SU-DHL-6 (cell line): Measurements from ENCODE around the gene FLRT2.

Experiments
- H2AFZ ChIP-seq: fragments of 200-600 bp; sonication (generic); 2 replicates; pipeline ENCODE4 v1.6.1; 2014; ENCODE audit warnings: low read depth, mild to moderate bottlenecking, moderate library complexity, mixed read lengths, antibody characterized with exemption, low read length; ENCODE audit not compliant: severe bottlenecking
- H3F3A ChIP-seq: fragments of 200-600 bp; shearing (Covaris generic); 2 replicates; pipeline ENCODE4 v1.6.0; 2016; ENCODE audit warnings: antibody characterized with exemption, mild to moderate bottlenecking; ENCODE audit not compliant: insufficient read depth
- H3K27ac ChIP-seq: fragments of 200-600 bp; sonication (generic); 2 replicates; pipeline ENCODE4 v1.5.1; 2016; ENCODE audit warnings: low read depth, mild to moderate bottlenecking, low read length, moderate library complexity, mixed read lengths
- H3K27me3 ChIP-seq: fragments of 200-600 bp; sonication (generic), shearing (Covaris generic); 2 replicates; pipeline ENCODE4 v1.6.0; 2014; ENCODE audit warnings: mild to moderate bottlenecking, low read length
- H3K36me3 ChIP-seq: fragments of 200-600 bp; sonication (generic); 2 replicates; pipeline ENCODE4 v1.6.1; 2014; ENCODE audit warnings: mild to moderate bottlenecking, low read length, mixed read lengths
- H3K4me2 ChIP-seq: fragments of 300-600, 200-600 bp; shearing (Covaris generic), sonication (generic); 2 replicates; pipeline ENCODE4 v1.6.0; 2014; ENCODE audit warnings: low read length, low read depth, mild to moderate bottlenecking; ENCODE audit not compliant: poor library complexity, severe bottlenecking
- H3K4me3 ChIP-seq: fragments of 200-600 bp; sonication (generic); 2 replicates; pipeline ENCODE4 v1.5.1; 2014; ENCODE audit warnings: antibody characterized with exemption, low read length, mild to moderate bottlenecking, mixed read lengths; ENCODE audit not compliant: insufficient read depth, poor library complexity, severe bottlenecking
- H3K79me2 ChIP-seq: fragments of 200-600 bp; sonication (generic); 2 replicates; pipeline ENCODE4 v1.6.1; 2014; ENCODE audit warnings: mild to moderate bottlenecking, low read length, moderate library complexity; ENCODE audit not compliant: insufficient read depth
- H3K9ac ChIP-seq: fragments of 200-600 bp; sonication (generic); 2 replicates; pipeline ENCODE4 v1.7.0; 2014; ENCODE audit warnings: mild to moderate bottlenecking, low read length
- H3K9me2 ChIP-seq: fragments of 200-600 bp; sonication (generic); replicated peaks from 2 replicates; pipeline ENCODE4 v1.6.1; 2014; ENCODE audit warnings: low read length; ENCODE audit not compliant: insufficient read depth
- H3K9me3 ChIP-seq: fragments of 200-600 bp; sonication (generic); 2 replicates; pipeline ENCODE4 v1.6.1; 2014; ENCODE audit warnings: low read length, mixed read lengths; ENCODE audit not compliant: insufficient read depth
- H4K20me1 ChIP-seq: fragments of 200-600 bp; sonication (generic); 2 replicates; pipeline ENCODE4 v1.6.1; 2014; ENCODE audit warnings: low read depth, mild to moderate bottlenecking, antibody characterized with exemption, low read length, moderate library complexity, mixed read lengths
- CTCF ChIP-seq: fragments of 200-600 bp; sonication (generic); IDR thresholded peaks from one replicate; pipeline ENCODE4 v1.5.1; 2017; ENCODE audit warnings: antibody characterized with exemption, mild to moderate bottlenecking, low read length, moderate library complexity; ENCODE audit not compliant: insufficient read depth, poor library complexity, severe bottlenecking
- EZH2phosphoT487 ChIP-seq: fragments of 200-600 bp; sonication (generic), shearing (Covaris generic); conservative IDR thresholded peaks from 2 replicates; pipeline ENCODE4 v1.6.1; 2018; ENCODE audit warnings: mild to moderate bottlenecking, antibody characterized with exemption, low read length, moderate library complexity, mixed read lengths

The FLRT2 gene

GRCh38 chr14:85653029-85653428 is 123.1 kb downstream of the FLRT2 start:
- Histone ChIP-seq H3K9me3 (no peaks in the 10 kb centered on the region), H2AFZ (no peak overlapping the region), H3K79me2 (no peaks in the 10 kb centered on the region), H3K27me3 (no peaks in the 10 kb centered on the region), H3F3A (no peaks in the 10 kb centered on the region), H3K4me3 (no peak overlapping the region), H3K9ac (no peak overlapping the region), H3K36me3 (no peaks in the 10 kb centered on the region), H4K20me1 (no peaks in the 10 kb centered on the region), H3K9me2 (no peaks in the 10 kb centered on the region), H3K4me2 (no peak overlapping the region), H3K27ac (no peak overlapping the region)
- TF ChIP-seq EZH2phosphoT487 = no peak
- no peak for TF ChIP-seq CTCF

GRCh38 chr14:85660243-85660922 is 130.4 kb downstream of the FLRT2 start:
- no peak for TF ChIP-seq EZH2phosphoT487
- TF ChIP-seq CTCF = no peak
- Histone ChIP-seq H3F3A (no peaks in the 10 kb centered on the region), H3K36me3 (no peaks in the 10 kb centered on the region), H2AFZ (no peak overlapping the region), H3K9ac (no peak overlapping the region), H3K9me2 (no peaks in the 10 kb centered on the region), H3K27ac (no peak overlapping the region), H3K79me2 (no peaks in the 10 kb centered on the region), H3K4me3 (no peak overlapping the region), H3K4me2 (no peak overlapping the region), H3K27me3 (no peaks in the 10 kb centered on the region), H3K9me3 (no peaks in the 10 kb centered on the region), H4K20me1 (no peaks in the 10 kb centered on the region)

GRCh38 chr14:85662096-85662495 is 132.2 kb downstream of the FLRT2 start:
- Histone ChIP-seq H3F3A (no peaks in the 10 kb centered on the region), H3K79me2 (no peaks in the 10 kb centered on the region), H3K4me2 (no peak overlapping the region), H3K36me3 (no peaks in the 10 kb centered on the region), H3K4me3 (no peak overlapping the region), H3K9me3 (no peaks in the 10 kb centered on the region), H3K9ac (no peak overlapping the region), H3K27ac (no peak overlapping the region), H3K27me3 (no peaks in the 10 kb centered on the region), H4K20me1 (no peaks in the 10 kb centered on the region), H2AFZ (no peak overlapping the region), H3K9me2 (no peaks in the 10 kb centered on the region)
- TF ChIP-seq CTCF (no peak), EZH2phosphoT487 (no peak)
